T-helper 1 cell (primary cell): Measurements from ENCODE around the gene RNH1.

ENCODE experiments used
- DNase-seq, 5 donors: peaks; one replicate each; pipeline ENCODE4 v3.0.0-alpha.2; 2012 to 2020

Gene RNH1

GRCh38 chr11:455566-456147 lies 51.4 kb downstream of the RNH1 start:
- DNase-seq, result no peak

GRCh38 chr11:454801-455565 lies 52.1 kb downstream of the RNH1 start:
- DNase-seq, result no peak

GRCh38 chr11:454043-454442 lies 53.0 kb downstream of the RNH1 start:
- DNase-seq, result no peak

GRCh38 chr11:453564-453963 lies 53.5 kb downstream of the RNH1 start:
- no peak for DNase-seq

- no peak for DNase-seq
Observed at GRCh38 chr11:452916-453527, 54.0 kb downstream of the RNH1 start.

GRCh38 chr11:452203-452744 lies 54.8 kb downstream of the RNH1 start:
- DNase-seq, result no peak

- no peak for DNase-seq
Observed at GRCh38 chr11:451738-452137, 55.3 kb downstream of the RNH1 start.

GRCh38 chr11:450809-451451 lies 56.1 kb downstream of the RNH1 start:
- DNase-seq, result peak; percentile 59 to 81 (median 77)

GRCh38 chr11:449889-450808 lies 56.9 kb downstream of the RNH1 start, which contains the start of gene PTDSS2:
Gene PTDSS2 (plus strand): TSS chr11:450279. CDS start chr11:450456, 177 bp downstream.
- DNase-seq, result peak; percentile 86 to 94 (median 91)

- DNase-seq, result peak; percentile 91 to 93 (median 93)
Observed at GRCh38 chr11:447923-448731, 58.9 kb downstream of the RNH1 start.

GRCh38 chr11:446891-447290 lies 60.2 kb downstream of the RNH1 start:
- DNase-seq, result no peak

- no peak for DNase-seq
Observed at GRCh38 chr11:445765-446588, 61.1 kb downstream of the RNH1 start.
